Islet of Langerhans (tissue), 1 donor: ENCODE data around the gene UCP2.
"Not testable (repeated sequence)": the region's sequence is repeated elsewhere in the genome, so short reads cannot be mapped to it uniquely, and the experiment has no call there.

Source experiments
- FAIRE-seq: peaks from one replicate; lab custom pipeline; 2011; peaks lifted over from hg19 to GRCh38; lab: Jason Lieb, UNC

The UCP2 gene

DNA sequence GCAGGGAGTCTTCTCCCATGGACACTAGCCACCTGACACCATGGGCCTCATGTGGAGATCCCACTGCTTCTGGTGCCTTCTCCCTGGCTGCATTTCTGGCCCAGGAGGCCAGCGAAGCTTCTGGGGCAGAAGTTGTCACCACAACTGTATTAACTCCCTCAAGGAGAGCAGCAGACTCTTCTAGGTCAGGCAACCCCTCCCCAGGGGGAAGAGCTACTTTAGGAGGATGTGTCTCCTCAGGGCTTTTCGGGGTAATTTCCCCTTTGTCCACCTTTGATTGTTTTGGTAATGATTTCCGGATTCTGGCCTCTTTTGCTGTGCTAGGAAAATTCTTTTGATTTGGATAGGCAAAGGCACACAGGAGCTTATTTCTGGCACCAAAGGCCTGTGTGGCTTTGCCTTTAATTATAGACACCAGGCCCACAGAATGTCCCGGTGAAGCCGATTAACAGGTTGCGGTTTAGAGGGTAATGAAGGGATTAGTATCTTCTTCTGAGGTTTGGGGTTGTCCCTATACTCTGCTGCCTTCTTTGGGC lies 8.9 kb upstream of the UCP2 start:
- FAIRE-seq: no peak

DNA sequence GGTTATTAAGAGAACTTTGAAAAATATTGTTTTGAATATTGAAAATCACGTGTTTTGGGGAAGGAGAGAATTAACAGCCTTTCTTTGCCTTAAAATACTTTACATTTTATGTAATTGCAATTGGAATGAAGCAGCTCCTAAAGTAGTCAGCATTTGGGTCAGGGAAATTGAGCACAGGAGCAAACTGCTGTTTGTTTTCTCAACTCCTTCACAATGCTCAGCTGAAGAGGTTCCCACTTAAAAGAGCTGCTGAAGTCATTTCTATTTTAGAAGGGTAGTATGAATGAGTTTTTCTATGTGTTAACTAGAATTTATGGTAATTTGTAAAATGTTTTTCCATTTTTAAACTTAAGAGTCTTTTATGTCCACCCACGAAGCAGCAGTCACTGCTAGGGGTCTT lies 8.1 kb upstream of the UCP2 start:
- no peak for FAIRE-seq

DNA sequence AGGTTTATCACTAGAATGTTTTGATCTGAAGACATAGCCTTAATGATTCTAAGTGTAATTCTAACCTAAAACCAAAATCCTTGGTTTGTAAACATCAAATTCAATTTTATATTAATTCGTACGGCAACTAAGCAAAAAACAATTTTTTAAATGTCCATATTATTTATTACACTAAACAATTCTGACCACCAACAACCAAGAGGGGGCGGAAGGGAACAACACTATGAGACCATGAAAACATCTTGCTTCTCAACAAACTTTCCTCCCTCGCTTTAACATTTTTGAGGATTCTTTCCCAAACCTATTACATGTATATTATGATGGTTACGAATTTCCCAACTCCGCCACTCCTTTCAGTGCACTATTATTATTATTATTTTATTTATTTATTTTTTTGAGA lies 6.5 kb upstream of the UCP2 start:
- FAIRE-seq: no peak

DNA sequence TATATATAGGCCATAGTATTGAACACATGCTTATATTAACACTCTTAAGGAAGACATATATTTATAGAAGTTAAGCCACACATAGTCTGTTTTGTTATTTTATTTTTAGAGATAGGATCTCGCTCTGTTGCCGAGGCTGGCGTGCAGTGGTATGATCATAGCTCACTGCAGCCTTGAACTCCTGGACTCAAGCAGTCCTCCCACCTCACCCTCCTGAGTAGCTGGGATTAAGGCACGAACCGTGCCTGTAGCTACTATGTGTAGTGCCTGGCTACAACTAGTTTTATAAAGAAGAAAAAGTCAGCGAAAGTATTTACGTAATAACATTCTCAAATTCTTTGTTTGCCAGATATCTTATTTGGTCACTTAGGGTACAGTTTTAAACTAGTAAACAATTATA lies 5.6 kb upstream of the UCP2 start:
- FAIRE-seq: no peak

DNA sequence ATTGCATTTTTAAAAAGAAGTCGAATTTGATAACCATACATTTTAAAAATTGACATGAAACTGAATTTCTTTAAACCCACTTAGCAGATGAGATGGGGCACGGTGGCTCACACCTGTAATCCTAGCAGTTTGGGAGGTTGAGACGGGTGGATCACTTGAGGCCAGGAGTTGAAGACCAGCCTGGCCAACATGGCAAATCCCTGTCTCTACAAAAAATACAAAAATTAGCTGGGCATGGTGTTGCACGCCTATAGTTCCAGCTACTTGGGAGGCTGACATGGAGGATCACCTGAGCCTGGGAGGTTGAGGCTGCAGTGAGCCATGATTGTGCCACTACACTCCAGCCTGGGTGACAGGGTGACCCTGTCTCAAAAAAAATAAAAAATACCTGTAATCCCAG lies 3.0 kb upstream of the UCP2 start:
- FAIRE-seq: not testable (repeated sequence)

DNA sequence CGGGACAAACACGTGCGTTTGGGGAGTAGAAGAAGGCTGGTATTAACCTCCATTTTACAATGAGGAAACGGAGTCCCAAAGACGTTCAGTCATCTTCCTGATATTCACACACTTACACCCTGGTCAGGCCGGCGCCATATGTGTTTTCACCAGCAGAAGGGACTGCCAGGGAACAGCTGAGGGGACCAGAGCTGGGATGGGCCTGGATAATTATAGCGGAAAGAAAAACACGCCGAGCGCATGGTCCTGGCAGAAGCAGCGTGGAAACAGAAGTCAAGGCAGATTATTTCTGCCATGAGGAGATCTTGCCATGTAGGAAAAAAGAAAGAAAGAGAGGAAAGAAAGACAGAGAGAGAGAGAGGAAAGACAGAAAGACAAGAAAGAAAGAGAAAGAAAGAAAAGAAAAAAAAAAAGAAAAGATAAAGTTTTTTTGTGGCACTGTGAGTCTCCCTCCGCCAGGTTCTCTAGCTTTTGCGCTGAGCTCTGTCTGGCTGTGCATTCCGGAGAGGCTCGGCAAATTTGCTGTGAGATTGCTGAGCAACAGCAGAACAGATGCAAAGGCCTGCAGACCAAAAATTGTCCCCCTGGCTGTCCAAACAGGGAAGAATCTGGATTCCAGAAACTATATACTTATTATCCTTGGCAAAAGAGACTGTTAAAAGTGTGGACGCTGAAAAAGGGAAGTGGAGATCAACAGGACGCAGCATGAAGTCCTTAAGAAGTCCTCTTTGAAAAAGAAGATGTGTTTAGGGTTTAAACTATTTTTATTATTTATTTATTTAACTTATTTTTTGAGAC lies 1.3 kb upstream of the UCP2 start:
- FAIRE-seq: no peak

DNA sequence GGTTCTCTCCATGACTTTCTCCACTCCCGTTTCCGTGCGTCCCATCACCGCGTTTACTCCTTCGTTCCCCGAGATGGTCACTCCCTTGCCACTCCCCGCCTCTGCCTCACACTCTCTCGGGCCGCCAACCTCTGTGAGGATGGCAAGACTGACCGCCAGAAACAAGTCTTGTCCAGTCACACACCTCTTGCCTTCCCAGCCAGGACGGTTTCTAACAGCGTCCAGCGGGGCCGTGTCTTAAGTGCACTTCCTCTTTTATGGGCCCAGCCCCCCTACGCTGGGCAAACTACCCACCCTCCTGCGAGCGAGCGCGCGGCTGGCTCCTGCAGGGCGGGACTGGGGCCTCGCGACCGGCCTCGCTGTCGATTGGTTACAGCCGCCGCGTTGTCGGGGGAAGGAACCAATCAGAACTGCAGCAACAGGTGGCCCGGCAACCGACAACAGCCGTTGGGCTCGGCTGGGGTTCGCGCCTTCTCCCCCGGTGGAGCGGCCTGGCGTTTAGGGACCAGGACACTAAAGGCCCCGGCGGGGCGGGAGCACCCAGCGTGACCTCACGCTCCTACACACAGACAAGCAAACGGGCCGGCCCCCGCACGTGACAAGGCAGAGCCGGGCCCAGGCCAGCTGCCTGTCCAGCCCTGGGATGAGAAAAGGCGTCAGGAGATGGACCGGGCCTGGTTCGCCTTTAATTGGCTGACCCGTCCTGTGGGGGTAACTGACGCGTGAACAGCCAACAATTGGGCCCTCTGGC lies 522 bp upstream of the UCP2 start:
- FAIRE-seq: no peak

DNA sequence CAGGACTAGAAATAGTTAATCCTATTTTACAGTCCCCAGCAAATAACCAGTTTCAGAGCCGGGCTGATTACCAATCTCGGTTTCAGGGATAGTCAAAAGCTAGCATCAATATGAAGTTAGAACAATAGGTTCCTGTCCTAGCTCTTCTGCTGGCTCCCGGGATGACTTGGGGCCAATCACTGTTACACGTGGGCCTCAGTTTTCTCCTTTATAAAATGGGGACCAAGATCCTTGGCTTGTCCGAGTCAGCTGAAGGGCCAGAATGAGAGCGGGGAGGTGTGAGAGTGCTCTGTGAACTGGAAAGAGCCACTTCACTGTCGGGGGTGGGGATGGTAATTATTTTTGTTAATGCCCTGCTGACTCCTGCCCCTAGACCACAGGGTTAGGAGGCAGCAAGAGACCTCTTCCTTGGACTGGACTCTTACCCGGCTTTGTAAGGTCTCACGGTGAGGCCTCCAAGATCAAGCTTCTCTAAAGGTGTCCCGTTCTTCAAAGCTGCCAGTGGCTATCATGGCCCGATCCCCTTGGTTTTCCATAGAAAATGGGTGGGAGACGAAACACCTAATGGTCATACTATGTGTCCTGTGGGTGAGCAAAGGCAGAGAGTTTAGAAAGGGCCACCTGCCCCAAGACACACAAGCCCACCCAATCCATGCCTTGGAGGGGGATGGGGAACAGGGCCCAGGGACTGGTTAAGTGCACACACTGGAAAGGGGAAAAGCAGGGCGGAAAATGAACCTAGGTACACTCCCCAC lies 1.4 kb downstream of the UCP2 start:
- FAIRE-seq: no peak

DNA sequence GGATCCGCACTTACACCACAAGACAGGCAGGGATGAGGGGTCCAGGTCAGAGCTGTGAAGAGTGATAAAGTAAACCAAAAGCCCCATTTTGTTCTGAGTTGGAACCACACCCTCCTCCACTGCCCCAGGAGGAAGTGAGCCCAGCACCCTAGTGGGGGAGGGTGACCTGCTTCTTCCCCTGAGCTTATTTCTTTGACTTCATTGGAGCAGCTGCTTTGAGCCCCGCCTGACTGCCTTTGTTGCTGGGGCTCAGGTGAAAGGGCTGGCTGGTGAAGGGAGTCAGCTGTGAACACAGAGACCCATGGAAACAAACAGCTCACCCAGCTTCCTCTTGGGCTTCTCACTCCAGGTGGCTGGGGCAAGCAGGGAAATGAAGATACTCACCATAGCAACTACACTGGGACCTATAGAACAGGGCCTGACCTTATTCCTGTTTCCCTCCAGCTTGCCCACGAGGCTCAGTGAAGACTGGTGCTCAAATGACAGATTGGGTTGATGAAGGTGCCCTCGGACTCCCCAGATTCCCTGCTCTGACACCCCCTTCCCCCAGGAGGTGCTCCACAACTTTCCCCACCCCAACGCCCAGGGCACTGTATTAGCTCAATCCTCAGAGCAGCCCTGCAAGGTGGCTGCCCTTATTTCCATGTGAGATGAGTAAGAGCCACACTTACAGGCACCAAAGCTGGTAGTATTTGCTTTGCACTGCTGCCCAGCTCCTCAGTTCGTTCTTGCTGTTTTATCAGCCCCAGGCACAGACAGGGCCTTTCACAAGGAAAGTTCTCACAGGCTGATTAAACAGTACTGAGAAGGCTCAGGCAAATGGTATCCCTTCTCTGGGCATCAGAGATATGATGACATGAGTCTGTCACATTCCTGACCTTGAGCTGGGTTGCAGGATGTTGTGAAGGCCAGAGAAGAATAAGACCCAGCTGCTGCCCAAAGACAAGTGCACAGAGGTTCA lies 2.4 kb downstream of the UCP2 start:
- FAIRE-seq: no peak

DNA sequence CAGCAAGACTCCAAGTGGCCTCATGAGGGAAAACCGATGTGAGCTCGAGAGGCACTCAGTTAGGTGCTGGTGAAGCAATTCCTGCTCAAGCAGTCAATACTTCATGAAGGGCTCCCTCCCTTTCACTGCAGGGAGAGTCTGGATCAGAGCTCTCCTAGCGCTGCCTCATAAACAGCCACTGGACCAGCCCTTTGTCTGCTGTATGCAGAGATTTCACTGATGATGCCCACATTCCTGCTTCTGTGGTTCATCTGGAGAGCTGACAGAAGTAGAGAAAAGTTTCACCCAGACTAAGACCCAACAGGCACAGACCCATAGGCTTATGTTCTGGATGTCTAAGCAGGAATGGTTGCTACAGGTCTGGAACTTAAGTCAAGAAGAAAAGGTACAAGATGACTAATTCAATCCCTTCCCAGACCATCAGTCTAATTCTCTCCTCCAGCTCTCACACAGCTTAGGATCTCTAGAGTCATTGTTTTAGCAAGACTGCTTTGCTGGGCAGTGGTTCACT lies 4.0 kb downstream of the UCP2 start:
- no peak for FAIRE-seq

DNA sequence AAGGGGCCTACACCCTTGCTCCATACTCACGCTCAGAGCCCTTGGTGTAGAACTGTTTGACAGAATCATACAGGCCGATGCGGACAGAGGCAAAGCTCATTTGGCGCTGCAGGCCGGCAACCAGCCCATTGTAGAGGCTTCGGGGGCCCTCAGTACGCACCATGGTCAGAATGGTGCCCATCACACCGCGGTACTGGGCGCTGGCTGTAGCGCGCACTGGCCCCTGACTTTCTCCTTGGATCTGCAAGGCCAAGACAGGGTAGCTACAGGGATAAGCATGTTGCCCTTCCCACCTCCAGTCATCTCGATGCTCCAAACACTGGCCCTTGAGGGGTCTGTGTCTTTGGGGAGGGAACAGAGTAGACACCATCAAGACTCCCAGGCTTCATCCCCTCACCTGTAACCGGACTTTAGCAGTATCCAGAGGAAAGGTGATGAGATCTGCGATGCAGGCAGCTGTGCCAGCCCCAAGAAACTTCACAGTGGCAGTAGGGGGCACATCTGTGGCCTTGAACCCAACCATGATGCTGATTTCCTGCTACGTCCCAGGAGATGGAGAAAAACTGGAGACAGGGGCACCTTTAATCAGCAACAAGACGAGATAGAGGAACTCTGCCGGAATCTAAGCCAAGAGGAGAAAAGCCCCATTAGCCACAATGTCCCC lies 4.7 kb downstream of the UCP2 start:
- no peak for FAIRE-seq

DNA sequence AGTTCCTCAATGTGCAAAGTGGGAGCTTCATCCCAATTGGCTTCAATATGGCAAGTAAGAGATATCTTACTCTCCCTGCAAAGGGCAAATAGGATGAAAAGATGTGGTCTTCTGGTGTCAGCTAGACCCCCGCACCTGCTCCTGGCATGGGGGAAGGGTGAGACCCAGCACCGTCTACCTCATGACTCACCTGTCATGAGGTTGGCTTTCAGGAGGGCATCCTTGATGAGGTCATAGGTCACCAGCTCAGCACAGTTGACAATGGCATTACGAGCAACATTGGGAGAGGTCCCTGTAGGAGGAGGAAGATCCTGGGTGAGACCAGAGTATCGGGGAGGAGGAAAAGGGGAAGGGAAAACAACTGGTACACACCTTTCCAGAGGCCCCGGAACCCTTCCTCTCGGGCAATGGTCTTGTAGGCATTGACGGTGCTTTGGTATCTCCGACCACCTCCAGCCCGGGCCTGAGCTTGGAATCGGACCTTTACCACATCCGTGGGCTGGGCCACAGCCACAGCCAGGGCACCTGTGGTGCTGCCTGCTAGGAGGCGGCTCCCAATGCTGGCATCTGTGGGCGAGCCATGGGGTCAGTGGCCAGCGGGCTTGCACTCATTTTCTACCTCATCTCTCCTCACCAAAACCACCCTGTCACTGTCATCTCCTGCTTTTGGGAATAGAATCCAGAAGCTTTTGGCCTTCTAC lies 6.0 kb downstream of the UCP2 start:
- FAIRE-seq: no peak

DNA sequence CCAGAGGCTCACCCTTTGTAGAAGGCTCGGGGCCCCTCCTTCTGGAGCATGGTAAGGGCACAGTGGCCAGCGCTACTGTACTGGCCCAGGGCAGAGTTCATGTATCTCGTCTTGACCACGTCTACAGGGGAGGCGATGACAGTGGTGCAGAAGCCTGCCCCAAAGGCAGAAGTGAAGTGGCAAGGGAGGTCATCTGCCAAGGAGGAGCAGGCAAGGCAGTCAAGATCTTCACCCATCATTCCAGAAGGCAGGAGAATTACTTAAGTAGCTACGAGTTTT lies 7.2 kb downstream of the UCP2 start:
- no peak for FAIRE-seq

DNA sequence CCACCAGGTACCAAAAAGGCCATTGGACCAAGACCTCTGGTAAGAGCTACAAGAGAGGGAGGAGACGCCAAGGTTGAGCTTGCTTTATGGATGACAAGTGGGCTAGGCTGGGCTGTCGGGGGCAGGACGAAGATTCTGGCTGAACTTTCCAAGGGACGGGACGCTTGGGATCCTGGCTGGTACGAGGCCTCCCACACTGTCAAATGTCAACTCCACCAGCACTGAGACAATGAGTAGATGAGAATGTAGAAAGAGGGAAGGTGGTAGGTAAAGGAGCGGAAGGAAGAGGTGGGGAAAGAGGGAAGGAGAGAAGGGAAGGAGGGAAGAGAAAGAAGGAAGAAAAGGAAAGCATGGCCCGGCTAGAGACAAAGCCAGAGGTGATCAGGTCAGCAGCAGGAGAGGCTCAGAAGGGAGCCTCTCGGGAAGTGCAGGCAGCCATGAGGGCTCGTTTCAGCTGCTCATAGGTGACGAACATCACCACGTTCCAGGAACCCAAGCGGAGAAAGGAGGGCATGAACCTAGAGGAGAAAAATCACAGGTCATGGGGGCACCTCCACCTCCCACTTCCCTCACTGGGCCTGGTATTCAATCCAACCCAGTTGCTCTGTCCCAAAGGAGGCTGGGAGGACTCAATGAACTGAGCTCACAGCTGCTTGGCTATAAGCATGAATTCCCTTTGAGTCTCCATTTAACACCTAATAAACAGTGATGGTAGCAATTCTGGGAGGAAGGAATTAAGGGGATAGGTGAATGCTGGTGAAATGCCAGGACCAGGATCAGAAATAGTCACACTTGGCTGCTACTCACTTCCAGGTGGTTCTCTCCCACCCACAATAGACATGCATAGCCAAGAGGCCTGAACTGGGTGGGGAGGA lies 7.8 kb downstream of the UCP2 start:
- no peak for FAIRE-seq

DNA sequence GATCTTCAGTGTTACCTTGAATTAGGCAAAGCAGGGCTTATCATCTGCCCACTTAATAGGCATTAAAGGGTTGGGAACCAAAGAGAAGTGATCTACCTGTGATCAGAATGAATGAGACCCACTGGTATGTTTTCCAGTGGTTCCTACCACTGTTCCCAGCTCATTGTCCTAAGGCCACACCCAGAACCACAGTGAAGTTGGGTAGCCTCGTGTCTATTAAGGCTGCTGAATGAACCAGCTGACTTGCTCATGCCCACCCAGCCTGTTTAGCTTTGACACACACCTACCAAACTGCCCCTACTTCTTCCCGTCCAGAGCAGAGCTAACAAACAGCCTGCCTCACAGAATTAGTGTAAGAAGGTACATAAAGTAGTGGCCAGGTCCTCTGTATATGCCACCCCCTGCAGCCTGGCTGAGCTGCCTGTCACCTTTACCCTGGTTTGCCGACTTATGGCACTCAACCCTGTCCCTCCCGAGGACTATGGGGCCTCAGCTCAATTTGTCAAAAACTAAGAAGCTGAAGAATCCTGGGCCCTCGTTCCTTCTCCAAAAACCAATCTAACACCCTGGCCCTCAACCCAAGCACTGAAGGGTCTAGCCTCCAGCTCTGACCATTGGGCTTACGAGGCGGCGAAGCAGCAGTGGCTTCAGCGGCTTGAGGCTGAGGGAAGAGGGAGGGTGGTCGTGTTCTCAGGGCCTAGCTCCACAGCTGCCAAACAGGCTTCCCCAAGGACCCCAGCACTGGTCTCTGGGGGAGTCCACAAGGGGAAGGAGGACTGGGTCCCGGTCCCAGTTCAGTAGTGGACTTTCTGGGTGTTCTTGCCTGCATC lies 9.8 kb downstream of the UCP2 start:
- FAIRE-seq: no peak

DNA sequence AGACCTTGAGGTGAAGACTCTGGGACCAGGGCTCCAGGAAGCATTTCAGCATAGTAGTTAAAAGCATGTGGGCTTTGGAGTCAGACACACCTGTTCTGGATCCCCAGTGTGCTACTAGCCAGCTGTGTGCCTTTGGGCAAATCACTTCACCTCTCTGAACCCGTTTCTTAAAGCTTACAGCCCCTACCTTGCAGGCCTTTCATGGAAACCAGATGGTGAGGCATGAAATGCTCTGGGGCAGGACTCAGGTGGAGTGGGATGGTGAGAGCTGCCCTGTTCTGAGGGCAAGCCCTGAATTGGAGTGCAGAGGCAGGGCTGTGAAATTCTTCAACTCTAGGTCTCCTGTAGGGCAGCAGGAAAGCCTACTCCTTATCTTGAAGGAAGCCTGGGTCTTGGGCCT lies 10.5 kb downstream of the UCP2 start:
- no peak for FAIRE-seq

DNA sequence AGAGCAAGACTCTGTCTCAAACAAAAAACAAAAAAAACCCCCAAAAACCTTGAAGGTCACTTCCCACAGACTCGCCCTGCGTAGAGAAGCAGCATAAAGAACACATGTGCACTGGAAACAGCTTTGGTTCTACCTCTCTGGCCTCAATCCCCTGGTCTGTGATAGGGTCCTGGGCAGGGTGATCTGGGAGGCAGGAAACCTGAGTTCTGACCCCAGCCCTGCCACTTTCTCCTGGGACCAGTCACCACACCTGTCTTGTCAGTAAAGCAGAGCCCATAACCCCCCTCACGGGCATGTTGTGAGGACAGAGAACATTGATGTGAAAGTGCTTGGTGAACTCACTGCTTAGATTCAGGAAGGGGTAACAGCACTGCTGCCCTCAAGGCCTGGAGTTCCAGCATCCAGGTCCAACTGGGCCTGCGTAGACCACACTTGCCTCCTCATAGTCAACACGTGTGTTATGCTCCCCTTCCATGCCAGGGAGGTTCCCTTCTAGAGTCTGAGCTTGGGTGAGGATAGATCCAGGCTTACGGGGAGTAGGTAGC lies 11.4 kb downstream of the UCP2 start:
- FAIRE-seq: no peak
